ENCODE results near the gene NTF3.

DNA sequence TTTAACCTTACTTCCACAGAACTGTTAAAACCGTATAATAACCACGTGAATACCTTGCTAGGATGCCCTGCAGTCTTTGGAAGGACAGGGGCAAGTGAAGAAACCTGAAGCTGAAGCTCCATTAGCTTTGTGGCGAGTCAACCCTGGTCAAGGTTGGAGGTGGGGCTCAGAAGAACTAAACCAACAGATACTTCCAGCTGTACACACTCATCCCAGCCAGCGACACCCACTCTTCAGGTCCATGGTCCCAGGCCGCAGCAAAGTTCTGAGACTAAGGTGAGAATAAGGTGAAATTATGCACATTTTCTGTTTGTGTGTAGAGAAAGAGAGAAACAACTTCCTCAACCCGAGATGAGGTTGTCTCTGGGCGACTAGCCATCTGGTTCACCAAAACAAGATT is 77.6 kb downstream of the NTF3 start:
- TF ChIP-seq, protein P1, sequence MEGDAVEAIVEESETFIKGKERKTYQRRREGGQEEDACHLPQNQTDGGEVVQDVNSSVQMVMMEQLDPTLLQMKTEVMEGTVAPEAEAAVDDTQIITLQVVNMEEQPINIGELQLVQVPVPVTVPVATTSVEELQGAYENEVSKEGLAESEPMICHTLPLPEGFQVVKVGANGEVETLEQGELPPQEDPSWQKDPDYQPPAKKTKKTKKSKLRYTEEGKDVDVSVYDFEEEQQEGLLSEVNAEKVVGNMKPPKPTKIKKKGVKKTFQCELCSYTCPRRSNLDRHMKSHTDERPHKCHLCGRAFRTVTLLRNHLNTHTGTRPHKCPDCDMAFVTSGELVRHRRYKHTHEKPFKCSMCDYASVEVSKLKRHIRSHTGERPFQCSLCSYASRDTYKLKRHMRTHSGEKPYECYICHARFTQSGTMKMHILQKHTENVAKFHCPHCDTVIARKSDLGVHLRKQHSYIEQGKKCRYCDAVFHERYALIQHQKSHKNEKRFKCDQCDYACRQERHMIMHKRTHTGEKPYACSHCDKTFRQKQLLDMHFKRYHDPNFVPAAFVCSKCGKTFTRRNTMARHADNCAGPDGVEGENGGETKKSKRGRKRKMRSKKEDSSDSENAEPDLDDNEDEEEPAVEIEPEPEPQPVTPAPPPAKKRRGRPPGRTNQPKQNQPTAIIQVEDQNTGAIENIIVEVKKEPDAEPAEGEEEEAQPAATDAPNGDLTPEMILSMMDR (IDR thresholded peaks at IDR 0.05; ENCODE audit: low read depth, low read length, poor library complexity, severe bottlenecking): no peak
- TF ChIP-seq EZH2phosphoT487 (IDR thresholded peaks at IDR 0.05; ENCODE audit: borderline replicate concordance, low read length): no peak
